Measurements from ENCODE around the gene AKR7A3. TPM values are rescaled to one million over a fixed set of nuclear protein-coding genes. Genes with fewer than 3 reads are reported as not detected.
A peak's percentile ranks its signal among the peaks of the same experiment; 100 is the strongest.
"Not testable (repeated sequence)": the region's sequence is repeated elsewhere in the genome, so short reads cannot be mapped to it uniquely, and the experiment has no call there.

The AKR7A3 gene
- total RNA-seq, 2 donors from 2014 or later = 2.6 to 6.7 TPM

GRCh38 chr1:19289244-19289643 lies 674 bp upstream of the AKR7A3 start:
- DNase-seq (ENCODE audit: low spot score) = no peak
- no peaks in the 10 kb centered on the region for H3K4me1 ChIP-seq (replicated peaks)
- H3K36me3 ChIP-seq = no peaks in the 10 kb centered on the region
- peak overlapping the region; percentile 25 to 37 for H3K4me3 ChIP-seq
- WGBS = 41% methylated on average over 2 of the region's 2 CpGs
- no peak for TF ChIP-seq CTCF (IDR thresholded peaks at IDR 0.05)
- no peak for TF ChIP-seq POLR2AphosphoS5 (IDR thresholded peaks at IDR 0.05)
- no peak for TF ChIP-seq POLR2A (IDR thresholded peaks at IDR 0.05)
- H3K9me3 ChIP-seq = no peaks in the 10 kb centered on the region
- no peaks in the 10 kb centered on the region for H3K27me3 ChIP-seq (replicated peaks; ENCODE audit: insufficient read depth)
- H3K27ac ChIP-seq = no peak overlapping the region
- intact Hi-C loops (cut with DNase I) = no loop called here

GRCh38 chr1:19287436-19288185 lies 959 bp downstream of the AKR7A3 start:
- Histone ChIP-seq H3K27ac (no peak overlapping the region), H3K4me3 (no peak overlapping the region), H3K4me1 (replicated peaks) (no peaks in the 10 kb centered on the region), H3K9me3 (no peaks in the 10 kb centered on the region), H3K36me3 (no peaks in the 10 kb centered on the region), H3K27me3 (replicated peaks; ENCODE audit: insufficient read depth) (no peaks in the 10 kb centered on the region)
- TF ChIP-seq POLR2A (IDR thresholded peaks at IDR 0.05) (no peak), POLR2AphosphoS5 (IDR thresholded peaks at IDR 0.05) (no peak), CTCF (IDR thresholded peaks at IDR 0.05) (no peak)
- intact Hi-C loops (cut with DNase I) = no loop called here
- no peak for DNase-seq (ENCODE audit: low spot score)
- 93% methylated on average over 13 of the region's 13 CpGs for WGBS

GRCh38 chr1:19285807-19286206 lies 2.8 kb downstream of the AKR7A3 start:
- not testable (repeated sequence) for H3K27me3 ChIP-seq (replicated peaks; ENCODE audit: insufficient read depth); H3K4me3 ChIP-seq; DNase-seq (ENCODE audit: low spot score)

GRCh38 chr1:19285366-19285765 lies 3.2 kb downstream of the AKR7A3 start:
- WGBS = 88% methylated on average over 3 of the region's 3 CpGs
- H3K36me3 ChIP-seq; DNase-seq (ENCODE audit: low spot score); H3K27me3 ChIP-seq (replicated peaks; ENCODE audit: insufficient read depth); H3K27ac ChIP-seq; H3K4me1 ChIP-seq (replicated peaks); H3K4me3 ChIP-seq; intact Hi-C loops (cut with DNase I); H3K9me3 ChIP-seq: not testable (repeated sequence)

More at GRCh38 chr1:19285807-19286206, 2.8 kb downstream of the AKR7A3 start:
- intact Hi-C loops (cut with DNase I); H3K9me3 ChIP-seq; H3K4me1 ChIP-seq (replicated peaks); H3K27ac ChIP-seq; H3K36me3 ChIP-seq: not testable (repeated sequence)
- WGBS = 89% methylated on average over 3 of the region's 3 CpGs

- no peaks in the 10 kb centered on the region for H3K4me1 ChIP-seq (replicated peaks)
- no peak for TF ChIP-seq POLR2A (IDR thresholded peaks at IDR 0.05)
- no peak for TF ChIP-seq POLR2AphosphoS5 (IDR thresholded peaks at IDR 0.05)
- TF ChIP-seq CTCF (IDR thresholded peaks at IDR 0.05) = no peak
- no peaks in the 10 kb centered on the region for H3K9me3 ChIP-seq
- no peak overlapping the region for H3K27ac ChIP-seq
- no peak overlapping the region for H3K4me3 ChIP-seq
- 78% methylated on average over 7 of the region's 8 CpGs for WGBS
- H3K27me3 ChIP-seq (replicated peaks; ENCODE audit: insufficient read depth) = no peaks in the 10 kb centered on the region
- no peaks in the 10 kb centered on the region for H3K36me3 ChIP-seq
- no peak for DNase-seq (ENCODE audit: low spot score)
- intact Hi-C loops (cut with DNase I) = no loop called here
These were observed 3.7 kb downstream of the AKR7A3 start for GRCh38 chr1:19284881-19285280.

GRCh38 chr1:19283891-19284290 lies 4.7 kb downstream of the AKR7A3 start:
- no peaks in the 10 kb centered on the region for H3K9me3 ChIP-seq
- H3K4me1 ChIP-seq (replicated peaks) = no peaks in the 10 kb centered on the region
- WGBS = 96% methylated on average over 9 of the region's 9 CpGs
- no peaks in the 10 kb centered on the region for H3K36me3 ChIP-seq
- H3K4me3 ChIP-seq = no peak overlapping the region
- no peaks in the 10 kb centered on the region for H3K27me3 ChIP-seq (replicated peaks; ENCODE audit: insufficient read depth)
- DNase-seq (ENCODE audit: low spot score) = no peak
- no peak for TF ChIP-seq POLR2AphosphoS5 (IDR thresholded peaks at IDR 0.05)
- TF ChIP-seq POLR2A (IDR thresholded peaks at IDR 0.05) = no peak
- no peak for TF ChIP-seq CTCF (IDR thresholded peaks at IDR 0.05)
- intact Hi-C loops (cut with DNase I) = no loop called here
- no peak overlapping the region for H3K27ac ChIP-seq
